CD4-positive, alpha-beta T cell treated with Interleukin-17A for 1 hour (primary cell): ENCODE measurements around the gene CCDC63.
"Not testable (repeated sequence)": the region's sequence is repeated elsewhere in the genome, so short reads cannot be mapped to it uniquely, and the experiment has no call there.

Source experiments
- DNase-seq: peaks from one replicate; pipeline ENCODE4 v3.0.0-alpha.2; 2020

CCDC63 gene

DNA sequence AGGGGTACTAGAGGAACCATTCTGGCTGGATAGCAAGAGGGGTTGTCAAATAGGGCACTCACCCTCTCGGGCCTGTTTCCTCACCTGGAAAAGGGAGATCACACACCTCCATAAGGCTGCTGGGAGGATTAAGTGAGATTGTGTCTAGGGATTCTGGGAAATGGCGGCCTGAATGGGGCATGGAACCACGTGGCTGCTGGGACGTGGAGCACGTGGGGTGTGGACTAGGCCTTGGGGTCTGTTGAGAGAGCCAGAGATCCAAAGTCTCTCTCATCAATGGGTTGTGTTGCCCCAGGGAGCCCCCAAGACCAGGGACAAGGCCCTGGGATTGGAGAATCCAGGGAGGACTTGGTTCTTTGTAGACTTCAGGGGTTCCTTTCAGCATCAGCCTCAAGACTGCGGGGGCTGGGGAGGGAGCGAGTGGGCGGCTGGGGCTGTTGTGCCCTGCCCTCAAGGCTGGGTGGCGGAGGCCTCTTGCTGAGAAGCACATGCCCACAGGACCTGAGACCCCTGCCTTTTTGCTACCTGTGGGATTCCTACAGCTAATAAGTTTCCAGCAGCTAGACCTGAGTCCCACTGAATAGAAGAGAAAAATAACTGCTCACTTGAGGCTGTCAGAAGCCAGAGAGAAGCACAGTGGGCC, 77.0 kb downstream of the CCDC63 start:
- no peak for DNase-seq

DNA sequence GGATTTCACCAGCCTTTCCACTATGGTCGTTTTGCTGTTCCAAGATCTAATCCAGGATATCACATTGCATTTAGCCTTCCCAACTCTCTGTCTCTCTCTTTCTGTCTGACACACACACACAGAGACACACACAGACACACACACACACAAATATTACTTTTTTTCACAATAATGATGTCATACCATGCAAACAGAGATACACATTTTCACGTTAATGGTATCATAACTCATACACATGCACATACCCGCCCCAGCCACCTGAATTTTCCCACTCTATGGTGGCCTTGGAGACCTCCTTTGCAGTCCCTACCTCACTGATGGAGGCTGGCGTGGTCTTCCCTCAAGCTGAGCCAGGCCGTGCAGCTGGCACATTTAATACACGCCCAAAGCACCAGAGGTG, 80.8 kb downstream of the CCDC63 start:
- DNase-seq, result no peak

DNA sequence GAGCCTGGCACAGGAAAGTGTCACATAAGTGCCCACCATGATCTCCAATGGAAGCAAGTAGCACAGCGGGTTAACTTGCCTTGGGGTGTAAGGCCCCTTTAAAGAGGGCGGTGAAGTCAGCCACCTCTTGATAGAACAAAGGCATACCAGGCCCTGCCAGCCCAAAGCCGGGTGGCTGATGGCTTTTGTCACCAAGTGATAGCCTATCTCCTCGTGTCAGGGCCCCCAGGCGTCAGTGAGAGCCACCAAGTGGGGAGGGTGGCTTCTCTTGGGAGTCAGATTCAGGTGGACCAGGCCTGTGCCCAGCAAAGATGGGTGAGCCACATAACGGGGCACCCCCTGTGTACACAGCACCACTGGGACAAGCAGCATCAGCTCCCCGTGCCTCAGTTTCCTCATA, 81.9 kb downstream of the CCDC63 start:
- no peak for DNase-seq

DNA sequence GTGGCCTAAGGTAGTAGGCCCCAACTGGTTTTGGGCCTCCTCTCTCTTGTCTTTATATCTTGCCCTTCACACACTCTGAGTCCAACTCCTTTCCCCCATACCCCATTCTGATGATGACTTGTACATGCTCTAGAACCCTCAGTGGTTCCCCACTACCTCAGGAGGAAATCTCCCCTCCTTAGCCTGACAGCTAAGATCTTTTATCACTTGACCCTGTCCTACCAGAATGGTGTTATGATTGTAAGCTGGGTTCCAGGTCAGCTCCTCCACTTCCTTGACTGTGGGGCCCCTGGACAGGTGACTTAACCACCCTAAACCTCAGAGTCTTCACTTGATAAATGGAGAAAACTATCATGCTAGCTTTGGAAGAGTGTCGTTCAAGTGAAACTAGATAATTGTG, 83.0 kb downstream of the CCDC63 start:
- no peak for DNase-seq

DNA sequence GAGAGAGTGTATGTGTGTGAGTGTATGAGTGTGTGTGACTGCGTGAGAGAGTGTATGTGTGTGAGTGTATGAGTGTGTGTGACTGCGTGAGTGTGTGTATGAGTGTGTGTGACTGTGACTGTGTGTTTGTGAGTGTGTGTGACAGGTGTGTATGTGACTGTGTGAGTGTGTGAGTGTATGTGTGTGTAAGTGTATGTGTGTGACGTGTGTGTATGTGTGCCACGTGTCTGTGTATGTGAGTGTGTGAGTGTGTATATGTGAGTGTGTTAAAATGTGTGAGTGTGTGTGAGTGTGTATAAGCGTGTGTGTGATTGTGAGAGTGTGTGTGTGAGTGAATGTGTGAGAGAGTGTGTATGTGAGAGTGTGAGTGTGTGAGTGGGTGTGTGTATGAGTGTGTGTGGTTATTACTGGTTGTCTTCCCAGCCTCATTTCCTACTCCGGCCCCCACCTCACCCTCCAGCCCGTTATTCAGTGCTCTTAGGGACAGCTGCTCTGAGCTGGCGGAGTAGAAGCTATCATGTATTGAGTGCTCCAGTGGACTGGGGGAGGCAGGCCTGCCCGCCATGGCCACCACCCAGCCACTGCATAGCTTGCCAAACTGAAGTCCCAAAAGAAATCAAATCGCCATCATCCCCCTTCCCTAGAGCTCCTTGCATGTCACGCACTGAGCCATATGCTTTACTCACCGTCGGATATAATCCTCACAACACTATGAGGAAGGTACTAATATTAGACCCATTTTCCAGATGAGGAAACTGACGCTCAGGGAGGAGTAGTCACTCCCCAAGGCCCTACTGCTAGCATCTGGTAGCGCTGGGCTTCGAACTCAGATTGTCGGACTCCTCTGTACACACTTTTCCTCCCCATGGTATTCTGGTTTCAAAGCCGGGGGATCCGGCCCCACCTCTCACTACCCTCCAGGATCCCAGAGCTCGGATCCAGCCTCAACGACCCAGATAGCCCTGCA, 83.8 kb downstream of the CCDC63 start:
- DNase-seq, result no peak

DNA sequence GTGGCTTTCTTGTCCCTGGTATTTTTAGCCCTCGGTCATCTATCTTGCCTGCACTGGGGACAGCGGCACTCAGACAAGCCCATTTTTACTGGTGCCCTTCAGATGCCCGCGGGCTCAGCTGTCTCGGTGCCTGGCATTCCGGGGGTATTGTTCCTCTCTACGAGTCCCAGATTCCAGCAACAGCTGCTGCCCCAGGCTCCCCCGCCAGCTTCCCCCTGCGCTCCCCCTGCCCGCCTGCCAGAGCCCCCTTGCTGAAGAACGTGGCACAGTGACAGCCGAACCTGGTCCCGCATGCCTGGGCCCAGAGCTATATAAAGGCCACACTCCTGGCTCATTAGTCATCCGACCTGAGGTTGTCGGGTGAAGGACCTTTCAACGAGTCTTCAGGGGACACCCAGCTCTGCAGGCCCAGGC, 84.5 kb downstream of the CCDC63 start:
- DNase-seq, result no peak

DNA sequence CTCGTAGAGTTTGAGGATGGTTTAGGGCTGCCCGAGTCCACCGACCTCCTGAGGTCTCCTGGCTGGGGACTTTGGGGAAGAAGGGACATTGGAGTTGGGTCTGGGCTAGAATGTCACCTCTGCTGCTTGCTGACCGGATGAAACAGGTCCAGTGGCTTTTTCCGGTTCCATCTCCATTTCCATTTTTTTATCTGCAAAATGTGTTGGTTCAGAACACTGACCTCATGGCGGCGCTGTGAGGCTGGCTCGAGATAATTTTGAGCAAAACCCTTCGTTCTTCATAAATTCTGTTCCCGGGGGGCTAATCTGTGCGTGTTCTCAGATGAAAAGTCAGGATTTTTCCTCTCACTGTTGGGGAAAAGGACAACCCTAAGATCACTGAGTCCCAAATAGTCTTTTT, 85.3 kb downstream of the CCDC63 start:
- no peak for DNase-seq

DNA sequence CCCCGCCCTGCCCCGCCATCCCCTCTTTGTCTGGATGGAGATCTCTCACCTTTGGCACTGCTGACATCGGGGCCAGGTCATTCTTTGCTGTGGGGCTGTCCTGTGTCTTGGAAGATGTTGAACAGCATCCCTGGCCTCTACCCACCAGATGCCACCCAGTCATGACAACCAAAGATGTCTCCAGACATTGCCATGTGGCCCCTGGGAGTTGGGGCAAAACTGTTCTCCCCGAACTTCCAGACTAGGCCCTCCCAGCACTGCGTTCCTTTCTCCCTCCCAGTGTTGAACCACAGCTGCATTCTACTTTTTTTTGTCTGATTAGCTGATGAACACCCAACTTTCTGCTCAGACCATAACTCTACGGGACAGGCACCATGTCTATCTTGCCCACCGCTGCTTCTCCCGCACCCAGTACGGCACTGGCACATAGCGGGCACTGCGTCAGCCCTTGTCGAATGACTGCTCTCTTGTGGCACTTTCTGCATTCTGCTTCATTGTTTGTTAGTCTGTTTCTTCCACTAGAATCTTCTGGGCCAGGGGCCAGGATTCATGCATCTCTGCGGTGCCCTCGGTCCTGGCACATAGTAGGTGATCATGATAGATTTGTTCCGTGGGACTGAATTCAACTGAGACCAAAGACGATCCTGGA, 86.7 kb downstream of the CCDC63 start:
- no peak for DNase-seq

DNA sequence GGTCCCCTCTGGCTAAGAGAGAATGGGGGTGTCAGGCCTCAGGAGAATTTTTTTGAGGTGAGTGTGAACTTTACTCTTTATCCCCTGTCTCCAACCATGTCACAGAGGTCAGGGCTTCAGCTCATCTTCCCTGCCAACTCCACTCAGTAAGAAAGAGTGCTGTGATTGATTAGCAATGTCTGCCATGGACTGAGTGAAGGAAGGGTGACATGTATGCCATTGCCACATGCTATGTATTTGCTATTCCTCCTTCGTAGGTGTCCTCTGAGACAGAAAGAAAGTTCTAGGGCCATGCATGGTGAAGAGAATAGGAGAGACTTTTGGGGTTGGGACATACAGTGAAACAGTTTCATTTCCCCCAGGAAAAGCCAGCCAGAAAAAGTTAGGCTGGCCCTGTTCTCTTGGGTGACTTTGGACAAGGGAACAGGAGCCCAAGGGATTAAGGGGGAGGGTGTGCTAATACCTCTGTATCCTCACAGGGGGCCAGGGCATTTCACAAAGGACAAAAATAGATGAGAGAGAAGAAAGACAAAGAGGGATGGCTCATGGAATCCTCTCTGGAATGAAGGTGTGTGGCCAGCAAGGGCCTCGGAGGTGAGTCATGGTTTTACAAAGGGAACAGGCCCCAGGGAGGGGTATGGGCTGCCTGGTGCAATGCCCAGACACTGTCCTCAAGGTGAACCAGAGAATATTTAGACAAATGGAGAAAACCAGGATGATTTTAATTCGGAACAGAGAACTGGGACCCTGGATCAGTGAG, 87.5 kb downstream of the CCDC63 start:
- DNase-seq, result no peak

DNA sequence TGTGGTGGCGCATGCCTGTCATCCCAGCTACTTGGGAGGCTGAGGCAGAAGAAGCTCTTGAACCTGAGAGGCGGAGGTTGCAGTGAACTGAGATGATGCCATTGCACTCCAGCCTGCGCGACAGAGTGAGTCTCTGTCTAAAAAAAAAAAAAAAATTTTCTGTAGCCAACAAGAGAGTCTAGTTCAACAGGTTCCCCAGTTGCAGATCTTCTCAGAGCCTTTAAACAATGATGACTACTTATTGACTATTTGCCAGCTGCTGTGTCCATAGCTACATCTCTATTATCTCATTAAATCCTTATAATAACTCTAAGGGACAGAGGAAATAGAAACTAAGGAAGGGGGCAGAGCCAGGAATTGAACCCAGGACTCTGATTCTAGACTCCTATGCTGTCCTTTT, 88.8 kb downstream of the CCDC63 start:
- DNase-seq, result no peak

DNA sequence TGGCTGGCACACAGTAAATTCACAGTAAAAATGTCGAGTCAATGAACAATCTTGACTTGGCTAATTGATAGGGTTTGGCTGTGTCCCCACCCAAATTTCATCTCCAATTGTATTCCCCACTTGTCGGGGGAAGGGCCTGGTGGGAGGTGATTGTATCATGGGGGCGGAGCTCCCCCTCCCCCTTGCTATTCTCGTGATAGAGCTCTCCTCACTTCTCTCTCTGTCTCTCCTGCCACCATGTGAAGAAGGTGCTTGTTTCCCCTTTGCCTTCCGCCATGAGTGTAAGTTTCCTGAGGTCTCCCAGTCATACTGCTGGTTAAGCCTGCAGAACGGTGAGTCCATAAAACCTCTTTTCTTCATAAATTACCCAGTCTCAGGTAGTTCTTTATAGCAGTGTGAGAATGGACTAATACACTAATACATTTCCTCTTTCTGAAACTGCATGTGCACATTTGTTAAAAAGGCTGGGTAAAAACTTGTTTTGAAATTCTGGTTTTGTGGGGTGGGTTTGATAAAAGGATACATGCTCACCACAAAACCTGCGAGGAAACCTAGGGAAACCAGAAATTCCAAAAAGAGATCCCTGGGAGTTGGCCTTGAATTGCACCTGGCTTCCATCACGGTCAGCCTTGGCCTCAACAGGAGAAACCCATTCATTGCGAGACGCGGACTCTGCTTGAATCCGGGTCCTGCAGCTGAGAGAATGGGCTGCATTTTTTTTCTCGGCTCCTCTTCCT, 89.7 kb downstream of the CCDC63 start:
- DNase-seq, result no peak

DNA sequence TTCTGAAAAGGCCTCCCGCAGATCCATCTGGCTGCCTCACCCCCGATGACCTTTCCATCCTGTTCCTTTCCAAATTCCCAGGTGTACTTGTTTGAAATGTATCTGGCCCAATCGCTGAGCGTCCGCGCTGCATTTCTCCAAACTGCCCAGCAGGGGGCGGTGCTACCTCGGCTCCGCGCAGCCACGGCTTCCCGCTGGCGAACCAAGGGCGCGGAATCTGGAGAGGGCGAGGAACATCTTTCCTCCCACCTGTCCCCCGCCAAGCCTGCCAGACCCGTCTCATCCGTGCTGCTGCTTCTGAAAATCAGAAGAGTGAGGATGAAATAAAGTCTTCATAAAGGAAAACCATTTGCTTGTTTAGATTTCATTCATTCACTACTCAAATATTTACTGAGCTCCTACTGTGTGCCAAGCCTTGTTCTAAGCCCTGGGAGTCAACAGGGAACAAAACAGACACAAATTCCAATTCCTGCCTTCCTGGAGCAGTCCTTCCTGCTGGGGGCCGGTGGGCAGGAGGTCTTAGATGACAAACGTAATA, 90.4 kb downstream of the CCDC63 start:
- peak; percentile 49 for DNase-seq

DNA sequence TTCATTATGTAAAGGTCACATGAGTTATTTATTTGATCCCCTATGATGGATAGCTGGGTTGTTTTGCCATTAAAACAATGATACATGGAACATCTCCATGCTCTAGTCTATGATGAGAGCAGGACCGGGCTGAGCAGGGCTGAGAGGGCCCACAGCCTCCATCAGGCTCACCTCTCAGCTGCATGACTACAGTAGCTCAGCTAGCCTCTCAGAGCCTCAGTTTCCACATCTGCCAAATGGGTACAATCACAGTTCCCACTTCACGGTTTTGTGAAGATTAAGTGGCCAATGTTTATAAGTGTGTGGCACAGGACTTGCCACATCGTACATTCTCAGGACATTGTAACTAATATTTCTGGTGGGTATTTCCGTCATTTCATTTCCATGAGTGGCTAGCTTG, 93.5 kb downstream of the CCDC63 start:
- DNase-seq, result no peak

DNA sequence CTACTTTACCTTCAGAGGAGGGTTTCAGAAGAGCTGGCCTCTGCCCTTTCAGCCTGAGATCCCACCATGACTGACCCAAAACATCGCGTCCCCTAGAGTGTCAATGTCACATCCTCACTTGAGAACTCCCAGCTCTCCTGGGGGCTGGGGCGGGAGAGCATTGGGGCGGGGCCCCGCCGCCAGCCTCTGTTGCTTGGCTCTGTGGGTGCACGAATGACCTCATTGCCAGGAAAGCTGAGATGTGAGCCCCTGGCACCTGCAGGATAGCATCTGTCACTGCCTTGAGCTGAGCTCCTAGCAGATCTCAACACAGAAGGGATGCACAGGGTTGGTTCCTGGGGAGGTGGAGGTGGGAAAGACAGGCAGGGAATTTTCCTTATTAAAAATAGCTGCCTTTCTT, 94.1 kb downstream of the CCDC63 start:
- DNase-seq, result no peak

DNA sequence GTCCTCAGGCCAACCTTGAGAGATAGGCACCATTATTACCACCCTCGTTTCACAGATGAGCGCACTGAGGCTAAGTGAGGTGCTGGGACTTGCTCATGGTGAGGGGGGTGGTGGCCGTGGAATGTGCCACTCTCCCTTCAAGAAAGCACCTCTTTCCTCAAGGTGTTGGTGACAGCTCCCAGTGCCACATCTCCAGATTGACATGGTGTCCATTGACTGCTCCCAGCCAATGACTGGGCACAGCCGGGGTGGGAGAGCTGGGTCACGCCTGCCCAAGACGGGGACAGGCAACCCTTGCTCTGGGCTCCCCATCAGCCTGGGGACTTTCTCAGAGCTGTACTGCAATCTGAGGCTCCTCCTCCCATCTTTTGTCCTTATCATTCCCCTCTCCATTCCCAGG, 94.6 kb downstream of the CCDC63 start:
- DNase-seq, result no peak

DNA sequence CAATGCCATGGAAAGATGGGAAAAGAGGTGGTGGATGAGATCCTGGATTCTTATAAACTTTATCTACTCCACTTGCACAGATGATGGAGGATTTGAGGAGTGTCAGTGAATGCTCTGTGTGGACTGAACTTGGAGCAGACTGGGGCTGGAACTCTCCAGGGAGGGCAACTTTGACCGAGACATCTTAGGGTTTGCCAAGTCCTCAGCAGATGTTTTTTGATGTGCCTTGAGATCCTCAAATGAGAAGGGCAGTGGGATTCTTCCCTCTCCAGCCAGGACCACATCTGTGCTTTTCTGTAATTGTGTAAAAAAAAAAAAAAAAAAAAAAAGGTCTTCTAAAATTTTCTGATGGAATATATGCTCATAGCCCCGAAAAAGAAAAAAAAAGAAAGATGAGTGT, 96.6 kb downstream of the CCDC63 start:
- no peak for DNase-seq

DNA sequence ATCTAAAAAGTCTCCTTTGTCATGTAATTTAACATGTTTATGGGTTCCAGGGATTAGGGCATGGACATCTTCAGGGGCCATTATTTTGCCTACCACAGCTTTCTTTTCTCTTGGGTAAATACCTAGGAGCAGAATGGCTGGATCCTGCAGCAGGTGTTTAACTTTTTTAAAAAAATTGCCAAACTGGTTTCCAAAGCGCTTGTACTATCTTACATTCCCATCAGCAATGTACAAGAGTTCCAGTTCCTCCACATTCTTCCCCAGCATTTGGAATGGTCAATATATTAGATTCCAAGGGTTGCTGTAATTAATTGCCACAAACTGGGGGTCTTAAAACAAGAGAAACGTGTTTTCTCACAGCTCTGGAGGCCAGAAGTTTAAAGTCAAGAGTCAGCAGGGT, 101.3 kb downstream of the CCDC63 start:
- DNase-seq, result no peak

DNA sequence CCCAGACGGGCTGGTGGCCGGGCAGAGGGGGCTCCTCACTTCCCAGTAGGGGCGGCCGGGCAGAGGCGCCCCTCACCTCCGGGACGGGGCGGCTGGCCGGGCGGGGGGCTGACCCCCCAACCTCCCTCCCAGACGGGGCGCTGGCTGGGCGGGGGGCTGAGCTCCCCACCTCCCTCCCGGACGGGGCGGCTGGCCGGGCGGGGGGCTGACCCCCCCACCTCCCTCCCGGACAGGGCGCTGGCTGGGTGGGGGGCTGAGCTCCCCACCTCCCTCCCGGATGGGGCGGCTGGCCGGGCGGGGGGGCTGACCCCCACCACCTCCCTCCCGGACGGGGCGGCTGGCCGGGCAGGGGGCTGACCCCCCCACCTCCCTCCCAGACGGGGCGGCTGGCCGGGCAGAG, 103.7 kb downstream of the CCDC63 start:
- not testable (repeated sequence) for DNase-seq

DNA sequence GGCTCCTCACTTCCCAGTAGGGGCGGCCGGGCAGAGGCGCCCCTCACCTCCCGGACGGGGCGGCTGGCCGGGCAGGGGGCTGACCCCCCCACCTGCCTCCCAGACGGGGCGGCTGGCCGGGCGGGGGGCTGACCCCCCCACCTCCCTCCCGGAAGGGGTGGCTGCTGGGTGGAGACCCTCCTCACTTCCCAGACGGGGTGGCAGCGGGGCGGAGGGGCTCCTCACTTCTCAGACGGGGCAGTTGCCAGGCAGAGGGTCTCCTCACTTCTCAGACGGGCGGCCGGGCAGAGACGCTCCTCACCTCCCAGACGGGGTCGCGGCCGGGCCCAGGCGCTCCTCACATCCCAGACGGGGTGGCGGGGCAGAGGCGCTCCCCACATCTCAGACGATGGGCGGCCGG, 104.1 kb downstream of the CCDC63 start:
- DNase-seq, result not testable (repeated sequence)
